Subcutaneous abdominal adipose tissue (tissue), 5 donors: Measurements from ENCODE around the gene RGMA.

ENCODE experiments used
- H3K27ac ChIP-seq: one replicate; pipeline ENCODE4 v1.7.0; 2013; ENCODE audit warnings: low read depth, mild to moderate bottlenecking, inconsistent platforms, low read length, moderate library complexity
- H3K27me3 ChIP-seq, 5 donors: one replicate each; pipeline ENCODE4 v1.7.0; 2013; ENCODE audit warnings: low read length in 5 of 5, inconsistent platforms in 1 of 5; ENCODE audit not compliant: control insufficient read depth in 5 of 5, insufficient read depth in 4 of 5
- H3K36me3 ChIP-seq, 5 donors: one replicate each; pipeline ENCODE4 v1.7.0; 2013; ENCODE audit warnings: low read length in 5 of 5; ENCODE audit not compliant: control insufficient read depth in 5 of 5, insufficient read depth in 5 of 5
- H3K4me1 ChIP-seq, 5 donors: one replicate each; pipeline ENCODE4 v1.7.0; 2013; ENCODE audit warnings: low read length in 5 of 5, mild to moderate bottlenecking in 3 of 5, moderate library complexity in 1 of 5; ENCODE audit not compliant: control insufficient read depth in 5 of 5, insufficient read depth in 5 of 5
- H3K4me3 ChIP-seq, 5 donors: one replicate each; pipeline ENCODE4 v1.7.0; 2013; ENCODE audit warnings: low read length in 5 of 5, low read depth in 1 of 5
- H3K9ac ChIP-seq, 5 donors: one replicate each; pipeline ENCODE4 v1.7.0; 2013; ENCODE audit warnings: low read length in 5 of 5, mild to moderate bottlenecking in 4 of 5, moderate library complexity in 3 of 5
- H3K9me3 ChIP-seq, 5 donors: one replicate each; pipeline ENCODE4 v1.7.0; 2013; ENCODE audit warnings: low read length in 5 of 5; ENCODE audit not compliant: control insufficient read depth in 5 of 5
- donor health status: healthy.
- donor health status: healthy.
- donor health status: healthy.
- donor health status: healthy.
- donor health status: healthy.

Gene RGMA

GRCh38 chr15:93030430-93031102 lies 58.4 kb downstream of the RGMA start:
- H3K27ac ChIP-seq = no peak overlapping the region
- no peak overlapping the region for H3K4me3 ChIP-seq
- H3K9me3 ChIP-seq = no peaks in the 10 kb centered on the region
- peaks cover 9 to 49% (median 42%) of the 10 kb centered on the region in 5 donors for H3K4me1 ChIP-seq
- peaks cover 4 to 23% (median 19%) of the 10 kb centered on the region in 5 donors for H3K36me3 ChIP-seq
- no peaks in the 10 kb centered on the region for H3K27me3 ChIP-seq
- H3K9ac ChIP-seq = no peak overlapping the region

- peaks cover 9 to 54% (median 45%) of the 10 kb centered on the region in 5 donors for H3K4me1 ChIP-seq
- H3K4me3 ChIP-seq = no peak overlapping the region
- peak overlapping the region in 1 of 5 donors; percentile 54 for H3K9ac ChIP-seq
- no peaks in the 10 kb centered on the region for H3K27me3 ChIP-seq
- peak overlapping the region; percentile 90 for H3K27ac ChIP-seq
- peaks cover 4 to 29% (median 26%) of the 10 kb centered on the region in 5 donors for H3K36me3 ChIP-seq
- H3K9me3 ChIP-seq = no peaks in the 10 kb centered on the region
Measured at GRCh38 chr15:93029836-93030429, 59.1 kb downstream of the RGMA start.

- H3K36me3 ChIP-seq = peaks cover 4 to 35% (median 32%) of the 10 kb centered on the region in 5 donors
- H3K27ac ChIP-seq = peak overlapping the region; percentile 90
- H3K27me3 ChIP-seq = no peaks in the 10 kb centered on the region
- H3K4me1 ChIP-seq = peaks cover 9 to 55% (median 46%) of the 10 kb centered on the region in 5 donors
- H3K4me3 ChIP-seq = peak overlapping the region in 1 of 5 donors; percentile 0
- no peaks in the 10 kb centered on the region for H3K9me3 ChIP-seq
- H3K9ac ChIP-seq = peak overlapping the region in 2 of 5 donors; percentile 5 to 54
Measured at GRCh38 chr15:93029214-93029835, 59.7 kb downstream of the RGMA start.

GRCh38 chr15:93028632-93029213 lies 60.3 kb downstream of the RGMA start:
- H3K27me3 ChIP-seq = no peaks in the 10 kb centered on the region
- no peaks in the 10 kb centered on the region for H3K9me3 ChIP-seq
- H3K4me3 ChIP-seq = peak overlapping the region in 1 of 5 donors; percentile 0
- peak overlapping the region in 4 of 5 donors; percentile 48 to 77 (median 56) for H3K9ac ChIP-seq
- peaks cover 8 to 41% (median 36%) of the 10 kb centered on the region in 5 donors for H3K36me3 ChIP-seq
- peak overlapping the region; percentile 90 for H3K27ac ChIP-seq
- H3K4me1 ChIP-seq = peaks cover 9 to 55% (median 46%) of the 10 kb centered on the region in 5 donors

GRCh38 chr15:93028111-93028631 lies 60.8 kb downstream of the RGMA start:
- H3K27ac ChIP-seq = peak overlapping the region; percentile 90
- H3K4me3 ChIP-seq = no peak overlapping the region
- H3K36me3 ChIP-seq = peaks cover 13 to 47% (median 40%) of the 10 kb centered on the region in 5 donors
- H3K9me3 ChIP-seq = no peaks in the 10 kb centered on the region
- no peaks in the 10 kb centered on the region for H3K27me3 ChIP-seq
- H3K4me1 ChIP-seq = peaks cover 9 to 55% (median 46%) of the 10 kb centered on the region in 5 donors
- H3K9ac ChIP-seq = peak overlapping the region in 4 of 5 donors; percentile 48 to 77 (median 56)

- H3K9ac ChIP-seq = no peak overlapping the region
- H3K4me3 ChIP-seq = no peak overlapping the region
- peaks cover 20 to 54% (median 45%) of the 10 kb centered on the region in 5 donors for H3K36me3 ChIP-seq
- no peaks in the 10 kb centered on the region for H3K27me3 ChIP-seq
- peaks cover 9 to 55% (median 46%) of the 10 kb centered on the region in 5 donors for H3K4me1 ChIP-seq
- H3K27ac ChIP-seq = peak overlapping the region; percentile 90
- H3K9me3 ChIP-seq = no peaks in the 10 kb centered on the region
Measured at GRCh38 chr15:93027413-93027812, 61.6 kb downstream of the RGMA start.

- no peak overlapping the region for H3K27ac ChIP-seq
- H3K4me1 ChIP-seq = peaks cover 9 to 55% (median 46%) of the 10 kb centered on the region in 5 donors
- H3K9ac ChIP-seq = no peak overlapping the region
- no peaks in the 10 kb centered on the region for H3K9me3 ChIP-seq
- peaks cover 25 to 64% (median 55%) of the 10 kb centered on the region in 5 donors for H3K36me3 ChIP-seq
- H3K4me3 ChIP-seq = no peak overlapping the region
- H3K27me3 ChIP-seq = no peaks in the 10 kb centered on the region
Measured at GRCh38 chr15:93026380-93026817, 62.6 kb downstream of the RGMA start.

- no peak overlapping the region for H3K27ac ChIP-seq
- no peak overlapping the region for H3K9ac ChIP-seq
- H3K36me3 ChIP-seq = peaks cover 31 to 72% (median 60%) of the 10 kb centered on the region in 5 donors
- H3K4me3 ChIP-seq = no peak overlapping the region
- no peaks in the 10 kb centered on the region for H3K27me3 ChIP-seq
- H3K9me3 ChIP-seq = no peaks in the 10 kb centered on the region
- H3K4me1 ChIP-seq = peaks cover 9 to 53% (median 42%) of the 10 kb centered on the region in 5 donors
Measured at GRCh38 chr15:93025625-93025982, 63.4 kb downstream of the RGMA start.

- Histone ChIP-seq H3K36me3 (peaks cover 32 to 78% (median 66%) of the 10 kb centered on the region in 5 donors), H3K4me3 (no peak overlapping the region), H3K27ac (no peak overlapping the region), H3K4me1 (peaks cover 9 to 47% (median 36%) of the 10 kb centered on the region in 5 donors), H3K9ac (no peak overlapping the region), H3K9me3 (no peaks in the 10 kb centered on the region), H3K27me3 (no peaks in the 10 kb centered on the region)
Measured at GRCh38 chr15:93024716-93025624, 64.0 kb downstream of the RGMA start.
